PFSK-1 (cell line): ENCODE results near the gene BPIFA3.

Source experiments
- POLR2AphosphoS5 ChIP-seq: IDR thresholded peaks from 2 replicates; pipeline ENCODE4 v1.6.1; 2012; ENCODE audit warnings: low read depth, mild to moderate bottlenecking, control low read depth, low read length, moderate library complexity
- REST ChIP-seq, 2 experiments: IDR thresholded peaks; 2 replicates each; pipeline versions ENCODE4 v1.6.1 to v1.8.0; 2011 to 2012; ENCODE audit warnings: low read depth in 2 of 2, low read length in 2 of 2, control low read depth in 1 of 2, inconsistent platforms in 1 of 2, mild to moderate bottlenecking in 1 of 2, moderate library complexity in 1 of 2; ENCODE audit not compliant: insufficient read depth in 1 of 2
- TAF1 ChIP-seq: IDR thresholded peaks from 2 replicates; pipeline ENCODE4 v1.6.1; 2012; ENCODE audit warnings: low read length, control low read depth, borderline replicate concordance; ENCODE audit not compliant: insufficient read depth

- TF ChIP-seq REST (IDR thresholded peaks at IDR 0.05; ENCODE audit: insufficient read depth in 1 of 2, low read depth in 2 of 2, low read length in 2 of 2) (no peak), TAF1 (no peak), POLR2AphosphoS5 (no peak)
Observed at GRCh38 chr20:33177866-33178265, 39.3 kb upstream of the BPIFA3 start.
